HCT116 (cell line): ENCODE data around the gene GPC5. TPM values are rescaled to one million over a fixed set of nuclear protein-coding genes. Genes with fewer than 3 reads are reported as not detected.

Source experiments
- ATAC-seq: fragments of 200-7000 bp; cut with Tn5 transposase; 2 replicates; pipeline ENCODE4 v1.9.1; 2020; ENCODE audit warnings: mild to moderate bottlenecking, moderate library complexity
- BruUV-seq: library from RNA; stranded (reverse); fragments of 400-500 nt; replicated peaks from 2 replicates; lab custom pipeline; 2021; lab: Mats Ljungman, UMichigan
- CTCF ChIA-PET: fragments of 300-600 bp; sonication (Branson Sonifier 250); formaldehyde crosslinking; loops from one replicate; lab custom pipeline; 2021; ENCODE audit warnings: antibody characterized with exemption; lab: Charles Lee
- POLR2A ChIA-PET: fragments of 300-600, 350-600 bp; sonication (Branson Sonifier 250); formaldehyde crosslinking; loops from one replicate; lab custom pipeline; 2021; ENCODE audit warnings: antibody characterized with exemption; lab: Charles Lee
- RAD21 ChIA-PET, 2 experiments: fragments of 300-600 bp; sonication (Branson Sonifier 250); formaldehyde crosslinking; loops; one replicate each; lab custom pipeline; 2023; ENCODE audit warnings: low total read pairs in 2 of 2; ENCODE audit not compliant: uncharacterized antibody in 2 of 2, unreplicated experiment in 2 of 2, low non-redundant PET in 1 of 2; lab: Charles Lee
- DNase-seq: peaks from one replicate; pipeline ENCODE4 v3.0.0-alpha.2; 2010; ENCODE audit warnings: low read depth, low spot score
- H2AFZ ChIP-seq: fragments of 200-600 bp; shearing (Covaris generic), sonication (generic); 2 replicates; pipeline ENCODE4 v1.6.1; 2017; ENCODE audit warnings: low read depth, mixed run types, mixed read lengths, antibody characterized with exemption, low read length; ENCODE audit not compliant: poor library complexity, severe bottlenecking
- H3K27ac ChIP-seq: 2 replicates; pipeline ENCODE4 v1.5.1; 2012; ENCODE audit warnings: low read depth, low read length
- H3K27me3 ChIP-seq: fragments of 200-600 bp; sonication (generic); 2 replicates; pipeline ENCODE4 v1.6.1; 2016; ENCODE audit warnings: mixed run types, low read length, mixed read lengths; ENCODE audit not compliant: insufficient read depth
- H3K36me3 ChIP-seq, 2 experiments: fragments of 200-500 bp in 1 of 2; fragments of 200-600 bp in 1 of 2; sonication (Bioruptor generic) in 1 of 2; sonication (generic) in 1 of 2; 2 replicates each; pipeline versions ENCODE4 v1.5.1 to v1.6.1; 2014 to 2016; ENCODE audit warnings: low read length in 2 of 2, inconsistent platforms in 1 of 2, mixed read lengths in 1 of 2, mixed run types in 1 of 2; ENCODE audit not compliant: insufficient read depth in 2 of 2, control insufficient read depth in 1 of 2
- H3K4me1 ChIP-seq, 2 experiments: fragments of 200-600 bp in 1 of 2; sonication (generic) in 1 of 2; 2 replicates each; pipeline versions ENCODE4 v1.5.1 to v1.6.1; 2012 to 2017; ENCODE audit warnings: low read length in 2 of 2, inconsistent platforms in 1 of 2, mild to moderate bottlenecking in 1 of 2, mixed read lengths in 1 of 2, mixed run types in 1 of 2, moderate library complexity in 1 of 2; ENCODE audit not compliant: insufficient read depth in 2 of 2, control insufficient read depth in 1 of 2
- H3K4me2 ChIP-seq: fragments of 200-600 bp; sonication (generic); 2 replicates; pipeline ENCODE4 v1.6.1; 2017; ENCODE audit warnings: mixed run types, low read length, mixed read lengths
- H3K4me3 ChIP-seq, 2 experiments: fragments of 200-600 bp in 1 of 2; sonication (generic) in 1 of 2; replicated peaks in 1 of 2; 2 replicates each; pipeline ENCODE4 v1.5.1; 2011 to 2016; ENCODE audit warnings: low read length in 2 of 2, control low read depth in 1 of 2, low read depth in 1 of 2, mild to moderate bottlenecking in 1 of 2, mixed read lengths in 1 of 2, mixed run types in 1 of 2
- H3K79me2 ChIP-seq: fragments of 200-600 bp; sonication (generic); 2 replicates; pipeline ENCODE4 v1.6.1; 2017; ENCODE audit warnings: mild to moderate bottlenecking, mixed run types, low read length, moderate library complexity, mixed read lengths; ENCODE audit not compliant: insufficient read depth
- H3K9ac ChIP-seq: fragments of 200-600 bp; sonication (generic); 2 replicates; pipeline ENCODE4 v1.6.1; 2016; ENCODE audit warnings: low read length, mixed read lengths
- H3K9me2 ChIP-seq: fragments of 200-600 bp; sonication (generic), shearing (Covaris generic); 2 replicates; pipeline ENCODE4 v1.6.1; 2017; ENCODE audit warnings: mixed run types, mild to moderate bottlenecking, moderate library complexity; ENCODE audit not compliant: insufficient read depth
- H3K9me3 ChIP-seq, 2 experiments: fragments of 200-500 bp in 1 of 2; fragments of 200-600 bp in 1 of 2; sonication (Bioruptor generic) in 1 of 2; sonication (generic) in 1 of 2; 2 replicates each; pipeline ENCODE4 v1.6.1; 2014 to 2017; ENCODE audit warnings: low read length in 2 of 2, mixed read lengths in 2 of 2, inconsistent platforms in 1 of 2, low read depth in 1 of 2, mild to moderate bottlenecking in 1 of 2, mixed run types in 1 of 2, moderate library complexity in 1 of 2; ENCODE audit not compliant: control insufficient read depth in 1 of 2, insufficient read depth in 1 of 2
- H4K20me1 ChIP-seq: fragments of 200-600 bp; sonication (generic), shearing (Covaris generic); 2 replicates; pipeline ENCODE4 v1.6.1; 2017; ENCODE audit warnings: mixed run types, mild to moderate bottlenecking, moderate library complexity; ENCODE audit not compliant: insufficient read depth
- CBX3 ChIP-seq: IDR thresholded peaks from 2 replicates; pipeline ENCODE4 v1.6.1; 2012; ENCODE audit warnings: low read depth
- EGR1 ChIP-seq: IDR thresholded peaks from 2 replicates; pipeline ENCODE4 v1.6.1; 2012; ENCODE audit warnings: low read depth
- ELF1 ChIP-seq: IDR thresholded peaks from 2 replicates; pipeline ENCODE4 v1.6.1; 2012; ENCODE audit warnings: low read depth, borderline replicate concordance
- EZH2phosphoT487 ChIP-seq: fragments of 200-600 bp; IDR thresholded peaks from 2 replicates; pipeline ENCODE4 v1.6.1; 2018; ENCODE audit warnings: antibody characterized with exemption, borderline replicate concordance
- JUND ChIP-seq: IDR thresholded peaks from 2 replicates; pipeline ENCODE4 v1.6.1; 2012
- POLR2A ChIP-seq: IDR thresholded peaks from 2 replicates; pipeline ENCODE4 v1.7.0; 2011; ENCODE audit warnings: borderline replicate concordance; ENCODE audit not compliant: insufficient read depth, insufficient read length; ENCODE audit errors: extremely low read depth
- POLR2AphosphoS5 ChIP-seq: IDR thresholded peaks from 2 replicates; pipeline ENCODE4 v1.6.1; 2011; ENCODE audit warnings: mild to moderate bottlenecking, low read depth, low read length, moderate library complexity
- SIN3A ChIP-seq: IDR thresholded peaks from 2 replicates; pipeline ENCODE4 v1.6.1; 2012; ENCODE audit warnings: low read depth
- ZFX ChIP-seq: fragments of 450-650 bp; IDR thresholded peaks from 2 replicates; pipeline ENCODE4 v1.6.1; 2017
- ZNF274 ChIP-seq: fragments of 200-500 bp; sonication (Bioruptor generic); IDR thresholded peaks from 2 replicates; pipeline ENCODE4 v1.6.1; 2014; ENCODE audit warnings: mild to moderate bottlenecking, low read depth, low read length, inconsistent platforms
- intact Hi-C: fragments of 100-400 bp; cut with micrococcal nuclease; formaldehyde crosslinking; loops from 2 replicates; pipeline ENCODE4 v1.10.0; 2022
- total RNA-seq: library from RNA; stranded (reverse); gene quantifications from one replicate; pipeline ENCODE4 v1.2.1, GENCODE V29; 2021; ENCODE audit not compliant: unreplicated experiment
- TF ChIP-seq, protein P1 (sequence below): IDR thresholded peaks from 2 replicates; pipeline ENCODE4 v1.6.1; 2012
- TF ChIP-seq, protein P2 (sequence below): IDR thresholded peaks from 2 replicates; pipeline ENCODE4 v1.6.1; 2012
- TF ChIP-seq, protein P3 (sequence below): IDR thresholded peaks from 2 replicates; pipeline ENCODE4 v1.6.1; 2011; ENCODE audit warnings: mild to moderate bottlenecking, low read length, moderate library complexity; ENCODE audit not compliant: insufficient replicate concordance; ENCODE audit errors: extremely low read depth
- TF ChIP-seq, protein P4 (sequence below): IDR thresholded peaks from 2 replicates; pipeline ENCODE4 v1.6.1; 2012; ENCODE audit warnings: low read depth
- TF ChIP-seq, protein P5 (sequence below), 3 experiments: fragments of 200-600 bp in 1 of 3; sonication (generic) in 1 of 3; IDR thresholded peaks in 2 of 3; conservative IDR thresholded peaks in 1 of 3; 2 replicates each; pipeline ENCODE4 v1.5.1; 2012 to 2017; ENCODE audit warnings: low read depth in 2 of 3, low read length in 2 of 3, antibody characterized with exemption in 1 of 3, borderline replicate concordance in 1 of 3, control low read depth in 1 of 3, mild to moderate bottlenecking in 1 of 3, mixed read lengths in 1 of 3, mixed run types in 1 of 3, moderate library complexity in 1 of 3; ENCODE audit not compliant: insufficient read depth in 1 of 3

Gene GPC5
- total RNA-seq, 1 experiment from 2014 or later = not detected

DNA sequence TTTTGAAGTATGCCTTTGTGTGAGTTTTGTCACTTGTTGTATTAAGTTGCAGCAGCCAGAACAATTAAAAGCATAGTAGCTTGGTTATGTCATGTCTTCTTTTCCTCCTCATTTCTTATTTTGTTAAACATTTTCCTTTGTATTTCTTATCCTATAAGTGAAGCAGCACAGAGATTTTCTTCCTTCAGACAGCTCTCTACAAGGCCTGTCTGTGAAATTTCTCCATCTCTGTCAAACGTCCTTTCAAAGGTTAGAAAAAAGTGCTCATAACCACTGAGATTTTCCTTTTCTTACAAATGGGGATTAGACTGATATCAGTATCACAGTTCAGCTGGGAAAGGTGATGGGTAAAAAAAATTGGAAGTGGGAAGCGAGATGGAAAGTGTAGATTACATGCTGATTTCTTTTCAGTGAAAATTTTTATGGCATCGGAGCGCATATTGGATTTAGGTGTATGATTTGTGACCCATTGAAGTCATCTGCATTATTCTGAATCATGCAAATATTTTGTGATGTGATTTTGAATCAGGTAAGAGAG, 71.7 kb downstream of the GPC5 start:
- no peaks in the 10 kb centered on the region for H3K4me1 ChIP-seq
- no peaks in the 10 kb centered on the region for H3K9me2 ChIP-seq
- H4K20me1 ChIP-seq = no peaks in the 10 kb centered on the region
- no peak overlapping the region for H3K9ac ChIP-seq
- no peaks in the 10 kb centered on the region for H3K36me3 ChIP-seq
- no peak overlapping the region for H3K27ac ChIP-seq
- H3K79me2 ChIP-seq = no peaks in the 10 kb centered on the region
- ChIA-PET CTCF (no interaction called here), RAD21 (no interaction called here)
- H2AFZ ChIP-seq = no peak overlapping the region
- H3K4me2 ChIP-seq = no peak overlapping the region
- H3K27me3 ChIP-seq = no peaks in the 10 kb centered on the region
- DNase-seq = no peak
- no peak for TF ChIP-seq POLR2AphosphoS5
- TF ChIP-seq JUND = no peak
- TF ChIP-seq, protein P1, sequence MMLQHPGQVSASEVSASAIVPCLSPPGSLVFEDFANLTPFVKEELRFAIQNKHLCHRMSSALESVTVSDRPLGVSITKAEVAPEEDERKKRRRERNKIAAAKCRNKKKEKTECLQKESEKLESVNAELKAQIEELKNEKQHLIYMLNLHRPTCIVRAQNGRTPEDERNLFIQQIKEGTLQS = no peak
- no peak for TF ChIP-seq SIN3A
- no peak for TF ChIP-seq EGR1
- TF ChIP-seq, protein P2, sequence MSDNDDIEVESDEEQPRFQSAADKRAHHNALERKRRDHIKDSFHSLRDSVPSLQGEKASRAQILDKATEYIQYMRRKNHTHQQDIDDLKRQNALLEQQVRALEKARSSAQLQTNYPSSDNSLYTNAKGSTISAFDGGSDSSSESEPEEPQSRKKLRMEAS = no peak
- TF ChIP-seq ZNF274 = no peak
- TF ChIP-seq ELF1 = no peak
- no peak for TF ChIP-seq POLR2A
- TF ChIP-seq CBX3 = no peak
- TF ChIP-seq EZH2phosphoT487 = no peak
- no peak for TF ChIP-seq ZFX
- TF ChIP-seq, protein P3, sequence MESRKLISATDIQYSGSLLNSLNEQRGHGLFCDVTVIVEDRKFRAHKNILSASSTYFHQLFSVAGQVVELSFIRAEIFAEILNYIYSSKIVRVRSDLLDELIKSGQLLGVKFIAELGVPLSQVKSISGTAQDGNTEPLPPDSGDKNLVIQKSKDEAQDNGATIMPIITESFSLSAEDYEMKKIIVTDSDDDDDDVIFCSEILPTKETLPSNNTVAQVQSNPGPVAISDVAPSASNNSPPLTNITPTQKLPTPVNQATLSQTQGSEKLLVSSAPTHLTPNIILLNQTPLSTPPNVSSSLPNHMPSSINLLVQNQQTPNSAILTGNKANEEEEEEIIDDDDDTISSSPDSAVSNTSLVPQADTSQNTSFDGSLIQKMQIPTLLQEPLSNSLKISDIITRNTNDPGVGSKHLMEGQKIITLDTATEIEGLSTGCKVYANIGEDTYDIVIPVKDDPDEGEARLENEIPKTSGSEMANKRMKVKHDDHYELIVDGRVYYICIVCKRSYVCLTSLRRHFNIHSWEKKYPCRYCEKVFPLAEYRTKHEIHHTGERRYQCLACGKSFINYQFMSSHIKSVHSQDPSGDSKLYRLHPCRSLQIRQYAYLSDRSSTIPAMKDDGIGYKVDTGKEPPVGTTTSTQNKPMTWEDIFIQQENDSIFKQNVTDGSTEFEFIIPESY = no peak
- TF ChIP-seq, protein P4, sequence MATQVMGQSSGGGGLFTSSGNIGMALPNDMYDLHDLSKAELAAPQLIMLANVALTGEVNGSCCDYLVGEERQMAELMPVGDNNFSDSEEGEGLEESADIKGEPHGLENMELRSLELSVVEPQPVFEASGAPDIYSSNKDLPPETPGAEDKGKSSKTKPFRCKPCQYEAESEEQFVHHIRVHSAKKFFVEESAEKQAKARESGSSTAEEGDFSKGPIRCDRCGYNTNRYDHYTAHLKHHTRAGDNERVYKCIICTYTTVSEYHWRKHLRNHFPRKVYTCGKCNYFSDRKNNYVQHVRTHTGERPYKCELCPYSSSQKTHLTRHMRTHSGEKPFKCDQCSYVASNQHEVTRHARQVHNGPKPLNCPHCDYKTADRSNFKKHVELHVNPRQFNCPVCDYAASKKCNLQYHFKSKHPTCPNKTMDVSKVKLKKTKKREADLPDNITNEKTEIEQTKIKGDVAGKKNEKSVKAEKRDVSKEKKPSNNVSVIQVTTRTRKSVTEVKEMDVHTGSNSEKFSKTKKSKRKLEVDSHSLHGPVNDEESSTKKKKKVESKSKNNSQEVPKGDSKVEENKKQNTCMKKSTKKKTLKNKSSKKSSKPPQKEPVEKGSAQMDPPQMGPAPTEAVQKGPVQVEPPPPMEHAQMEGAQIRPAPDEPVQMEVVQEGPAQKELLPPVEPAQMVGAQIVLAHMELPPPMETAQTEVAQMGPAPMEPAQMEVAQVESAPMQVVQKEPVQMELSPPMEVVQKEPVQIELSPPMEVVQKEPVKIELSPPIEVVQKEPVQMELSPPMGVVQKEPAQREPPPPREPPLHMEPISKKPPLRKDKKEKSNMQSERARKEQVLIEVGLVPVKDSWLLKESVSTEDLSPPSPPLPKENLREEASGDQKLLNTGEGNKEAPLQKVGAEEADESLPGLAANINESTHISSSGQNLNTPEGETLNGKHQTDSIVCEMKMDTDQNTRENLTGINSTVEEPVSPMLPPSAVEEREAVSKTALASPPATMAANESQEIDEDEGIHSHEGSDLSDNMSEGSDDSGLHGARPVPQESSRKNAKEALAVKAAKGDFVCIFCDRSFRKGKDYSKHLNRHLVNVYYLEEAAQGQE = no peak
- TF ChIP-seq, protein P5, sequence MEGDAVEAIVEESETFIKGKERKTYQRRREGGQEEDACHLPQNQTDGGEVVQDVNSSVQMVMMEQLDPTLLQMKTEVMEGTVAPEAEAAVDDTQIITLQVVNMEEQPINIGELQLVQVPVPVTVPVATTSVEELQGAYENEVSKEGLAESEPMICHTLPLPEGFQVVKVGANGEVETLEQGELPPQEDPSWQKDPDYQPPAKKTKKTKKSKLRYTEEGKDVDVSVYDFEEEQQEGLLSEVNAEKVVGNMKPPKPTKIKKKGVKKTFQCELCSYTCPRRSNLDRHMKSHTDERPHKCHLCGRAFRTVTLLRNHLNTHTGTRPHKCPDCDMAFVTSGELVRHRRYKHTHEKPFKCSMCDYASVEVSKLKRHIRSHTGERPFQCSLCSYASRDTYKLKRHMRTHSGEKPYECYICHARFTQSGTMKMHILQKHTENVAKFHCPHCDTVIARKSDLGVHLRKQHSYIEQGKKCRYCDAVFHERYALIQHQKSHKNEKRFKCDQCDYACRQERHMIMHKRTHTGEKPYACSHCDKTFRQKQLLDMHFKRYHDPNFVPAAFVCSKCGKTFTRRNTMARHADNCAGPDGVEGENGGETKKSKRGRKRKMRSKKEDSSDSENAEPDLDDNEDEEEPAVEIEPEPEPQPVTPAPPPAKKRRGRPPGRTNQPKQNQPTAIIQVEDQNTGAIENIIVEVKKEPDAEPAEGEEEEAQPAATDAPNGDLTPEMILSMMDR (IDR thresholded peaks at IDR 0.05 in 2 of 3, conservative IDR thresholded peaks at IDR 0.05 in 1 of 3; ENCODE audit: borderline replicate concordance in 1 of 3, insufficient read depth in 1 of 3, low read depth in 2 of 3, low read length in 2 of 3) = no peak
- TF ChIP-seq, all 23 proteins: peak for 0
- no TSS peak for BruUV-seq
- POLR2A ChIA-PET = no interaction called here
- Histone ChIP-seq H3K9me3 (no peaks in the 10 kb centered on the region), H3K4me3 (no peak overlapping the region)
- no peak for ATAC-seq
- intact Hi-C loops = no loop called here
